AG08396 (cell line): ENCODE data around the gene CCNDBP1.

Source experiments
- DNase-seq: peaks from one replicate; pipeline ENCODE4 v3.0.0; 2012; ENCODE audit warnings: low spot score, mixed read lengths

Gene CCNDBP1

DNA sequence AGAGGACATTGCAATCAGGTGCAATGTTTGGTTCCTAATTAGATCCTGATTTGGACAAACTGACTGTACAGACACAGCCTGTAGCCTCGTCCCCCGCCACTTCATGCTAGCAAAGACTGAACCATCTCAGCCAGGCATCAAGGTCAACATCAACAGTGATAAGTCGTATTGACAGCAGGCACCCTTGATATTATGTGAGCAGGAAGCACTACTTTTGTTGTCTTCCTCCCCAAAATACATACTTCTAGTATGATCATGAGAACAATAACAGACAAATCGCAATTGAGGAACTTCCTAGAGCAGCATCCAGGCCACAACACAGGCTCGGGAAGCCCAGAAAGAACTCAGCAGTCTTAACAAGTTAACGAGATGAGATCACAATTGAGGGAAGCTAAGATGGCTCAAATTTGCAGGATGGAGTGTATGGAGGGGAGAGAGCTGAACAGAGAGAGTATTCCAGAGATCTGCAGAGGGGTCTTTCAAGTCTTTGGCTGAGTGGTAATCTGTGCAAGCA, 61.1 kb downstream of the CCNDBP1 start:
- no peak for DNase-seq
